Endometrium (tissue), 2 donors: ENCODE measurements around the gene AATK.

Experiments used
- FAIRE-seq: peaks from 2 replicates; lab custom pipeline; 2012; peaks lifted over from hg19 to GRCh38; lab: Jason Lieb, UNC
- donor health status: control.
- donor health status: control.

The AATK gene

GRCh38 chr17:81128338-81128737, 37.7 kb downstream of the AATK start:
- FAIRE-seq, result no peak

DNA sequence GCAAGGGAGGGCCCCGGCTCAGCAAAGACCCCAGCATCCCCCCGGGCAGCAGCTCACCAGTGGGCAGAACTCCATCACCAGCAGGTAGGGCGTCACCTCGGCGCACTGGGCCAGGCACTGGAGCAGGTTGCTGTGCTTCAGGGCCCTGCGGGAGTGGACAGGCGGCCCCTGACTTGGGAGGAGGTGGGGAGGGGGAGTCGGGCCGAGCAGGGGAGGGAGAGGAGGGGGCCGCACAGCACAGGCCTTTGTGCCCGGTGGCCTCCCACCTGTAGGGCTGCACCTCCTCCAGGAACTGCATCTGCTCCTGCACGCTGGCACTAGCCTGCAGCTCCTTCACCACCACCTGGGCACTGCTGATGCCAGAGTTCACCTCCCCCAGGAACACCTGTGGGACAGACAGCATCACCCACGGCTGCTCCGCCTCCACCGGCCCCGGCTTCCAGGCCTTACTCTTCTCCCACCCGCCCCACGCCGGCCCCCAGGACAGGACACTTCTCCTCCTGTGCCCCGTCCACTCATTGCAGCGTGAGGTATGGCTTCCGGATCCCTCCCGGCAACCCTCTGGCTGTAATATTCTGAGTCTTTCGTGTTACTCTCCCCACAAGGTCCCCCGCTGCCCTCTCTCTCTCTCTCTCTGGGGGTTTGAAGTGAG, 38.4 kb downstream of the AATK start:
- no peak for FAIRE-seq

GRCh38 chr17:81127133-81127455, 38.9 kb downstream of the AATK start:
- no peak for FAIRE-seq

GRCh38 chr17:81126281-81127132, 39.5 kb downstream of the AATK start:
- FAIRE-seq, result no peak

- FAIRE-seq, result no peak
Measured at GRCh38 chr17:81125573-81126081, 40.4 kb downstream of the AATK start.

DNA sequence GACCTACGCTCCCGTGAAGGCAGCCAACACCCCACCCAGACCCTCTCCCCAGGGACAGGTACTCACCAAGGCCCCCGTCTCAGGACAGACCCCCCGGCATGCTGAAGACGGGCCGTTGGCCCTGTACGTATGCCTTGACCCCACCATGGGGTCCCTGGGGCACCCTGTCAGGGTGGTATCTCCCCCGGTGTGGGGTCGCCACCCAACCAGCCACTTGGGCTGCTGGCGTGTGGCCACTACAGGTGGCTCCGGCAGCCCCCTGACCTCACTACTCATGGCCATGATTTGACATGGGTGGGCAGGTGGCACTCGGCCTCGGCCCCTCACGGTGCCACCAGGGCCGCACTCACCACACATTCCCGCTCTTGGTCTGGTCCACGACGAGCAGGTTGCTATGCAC, 41.6 kb downstream of the AATK start:
- no peak for FAIRE-seq

GRCh38 chr17:81123052-81124048, 42.7 kb downstream of the AATK start:
- no peak for FAIRE-seq

DNA sequence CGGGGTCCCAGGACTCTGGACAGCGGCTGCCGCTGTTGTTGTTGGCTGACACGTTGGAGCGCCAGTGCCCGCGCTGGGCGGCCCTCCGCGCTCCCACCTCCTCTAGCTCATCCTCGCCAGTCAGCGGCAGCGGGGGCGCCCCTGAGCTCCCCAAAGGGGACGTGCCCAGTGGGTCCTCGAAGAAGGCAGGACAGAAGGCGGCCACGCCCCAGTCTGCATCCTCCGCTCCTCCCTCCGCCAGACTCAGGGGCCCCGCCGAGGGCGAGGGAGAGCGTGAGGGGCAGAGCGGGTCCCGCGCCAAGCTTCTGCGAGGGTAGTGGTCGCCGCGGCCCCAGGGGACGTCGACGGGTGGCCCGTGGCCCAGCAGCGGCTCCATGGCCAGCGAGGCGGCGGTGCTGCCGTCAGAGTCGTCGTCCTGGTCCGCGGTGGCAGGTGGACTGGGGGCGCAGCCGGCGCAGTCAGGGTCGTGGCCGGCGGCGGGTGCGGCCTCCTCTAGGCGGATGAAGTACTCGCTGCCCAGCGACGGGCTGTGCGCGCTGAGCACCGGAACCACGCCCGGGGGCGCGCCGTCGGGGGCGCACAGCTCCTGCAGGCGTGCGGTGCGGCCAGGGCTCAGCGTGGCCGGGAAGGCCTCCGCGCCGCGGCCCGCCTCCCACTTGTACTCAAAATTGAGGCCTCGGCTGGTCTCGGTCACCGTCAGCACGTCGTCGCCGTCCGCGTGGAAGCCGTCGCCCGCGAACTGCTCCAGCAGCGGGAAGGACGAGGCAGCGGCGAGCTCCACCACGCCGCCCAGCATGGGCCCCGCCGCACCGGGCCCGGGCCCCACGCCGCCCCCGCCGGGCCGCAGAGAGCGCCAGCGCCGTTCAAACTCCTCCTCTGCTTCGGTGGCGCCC, 43.9 kb downstream of the AATK start:
- no peak for FAIRE-seq

GRCh38 chr17:81120695-81121621, 45.1 kb downstream of the AATK start:
- no peak for FAIRE-seq

- FAIRE-seq, result no peak
Measured at GRCh38 chr17:81120149-81120484, 45.9 kb downstream of the AATK start.

- no peak for FAIRE-seq
Measured at GRCh38 chr17:81119223-81120148, 46.5 kb downstream of the AATK start.

DNA sequence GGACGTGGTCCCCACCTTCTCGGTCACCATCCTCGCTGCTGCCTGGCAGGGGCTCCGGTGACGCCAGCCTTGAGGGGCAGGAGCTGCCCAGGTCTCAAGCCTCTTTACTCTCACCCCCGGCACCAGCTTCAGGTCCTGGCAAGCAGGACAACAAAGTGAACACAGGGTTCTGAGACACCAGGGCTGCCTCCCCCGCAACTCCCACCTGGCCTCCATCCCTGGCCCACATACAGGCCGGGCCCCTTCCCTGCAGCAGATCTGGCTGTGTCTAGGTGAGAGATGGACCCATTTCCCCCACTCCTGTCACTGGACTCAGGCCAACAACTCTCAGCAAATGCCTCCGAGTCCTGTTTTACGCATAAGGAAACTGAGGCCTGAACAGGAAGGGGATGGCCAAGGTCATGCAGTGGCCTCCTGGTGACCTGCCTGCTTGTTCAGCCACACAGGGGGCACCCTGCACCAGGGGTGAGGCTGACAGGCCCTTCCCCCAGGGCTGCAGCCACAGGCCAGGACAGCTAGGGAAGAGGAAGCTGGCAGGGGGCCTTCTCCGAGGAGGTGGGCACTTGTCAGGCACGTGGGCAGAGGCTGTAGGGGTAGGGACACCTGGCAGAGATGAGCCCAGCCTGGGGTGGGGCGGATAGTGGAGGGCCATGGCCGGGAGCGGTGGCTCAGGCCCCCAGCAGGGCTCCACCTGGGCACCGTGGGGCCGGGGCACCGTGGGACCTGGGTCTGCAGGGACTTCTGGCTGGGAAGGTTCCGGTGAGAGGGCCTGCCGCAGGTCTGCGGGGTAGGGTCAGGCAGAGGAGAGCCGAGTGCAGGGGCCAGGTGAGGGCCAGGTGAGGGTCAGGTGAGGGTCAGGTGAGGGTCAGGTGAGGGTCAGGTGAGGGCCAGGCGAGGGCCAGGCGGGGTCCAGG, 47.5 kb downstream of the AATK start:
- FAIRE-seq, result no peak

- FAIRE-seq, result no peak
Measured at GRCh38 chr17:81117672-81118198, 48.3 kb downstream of the AATK start.

GRCh38 chr17:81116704-81117103, 49.3 kb downstream of the AATK start:
- no peak for FAIRE-seq

GRCh38 chr17:81115749-81116464, 50.1 kb downstream of the AATK start:
- no peak for FAIRE-seq

- no peak for FAIRE-seq
Measured at GRCh38 chr17:81115219-81115618, 50.8 kb downstream of the AATK start.
